Lung microvascular endothelial cell (primary cell): Measurements from ENCODE around the gene CYP11A1. TPM values are rescaled to one million over a fixed set of nuclear protein-coding genes. Genes with fewer than 3 reads are reported as not detected.

Experiments used
- DNase-seq, 2 donors: peaks; one replicate each; pipeline versions ENCODE4 v3.0.0 to v3.0.0-alpha.2; 2010; ENCODE audit warnings: low read depth in 2 of 2
- total RNA-seq: library from RNA; depleted of rRNA; stranded (reverse); fragments of >200 nt; gene quantifications from 2 replicates; pipeline ENCODE4 v1.2.1, GENCODE V29; 2014

Gene CYP11A1
- total RNA-seq, 1 donor from 2014 or later: not detected

DNA sequence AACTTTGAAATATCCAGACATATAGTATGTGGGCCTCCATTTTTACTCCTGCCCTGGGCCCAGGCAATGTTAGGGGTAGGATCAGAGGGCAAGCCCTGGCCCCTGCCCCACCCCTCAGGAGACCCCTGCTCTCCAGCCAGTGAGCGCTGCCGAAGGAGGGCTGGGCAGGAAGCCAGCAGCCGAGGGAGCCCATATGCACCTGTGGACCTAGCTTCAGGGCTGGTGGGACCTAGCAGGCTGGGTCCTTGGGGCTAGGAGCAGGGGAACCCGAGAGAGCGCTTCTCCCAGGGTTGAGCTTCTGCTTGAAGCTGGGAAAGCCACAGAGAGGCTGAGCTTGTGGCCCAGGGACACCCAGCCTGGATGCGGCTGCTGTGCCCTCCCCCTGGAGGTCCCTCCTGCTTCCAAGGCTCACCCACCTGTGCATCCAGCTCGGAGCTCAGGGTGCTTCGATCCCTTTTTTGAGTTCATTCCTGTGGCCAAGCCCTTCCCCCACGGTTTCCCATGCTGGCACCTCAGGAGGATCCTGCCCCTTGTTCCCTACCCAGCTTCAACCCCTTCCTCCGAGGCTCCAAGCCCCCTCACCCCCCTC is 21.0 kb upstream of the CYP11A1 start:
- DNase-seq: no peak

DNA sequence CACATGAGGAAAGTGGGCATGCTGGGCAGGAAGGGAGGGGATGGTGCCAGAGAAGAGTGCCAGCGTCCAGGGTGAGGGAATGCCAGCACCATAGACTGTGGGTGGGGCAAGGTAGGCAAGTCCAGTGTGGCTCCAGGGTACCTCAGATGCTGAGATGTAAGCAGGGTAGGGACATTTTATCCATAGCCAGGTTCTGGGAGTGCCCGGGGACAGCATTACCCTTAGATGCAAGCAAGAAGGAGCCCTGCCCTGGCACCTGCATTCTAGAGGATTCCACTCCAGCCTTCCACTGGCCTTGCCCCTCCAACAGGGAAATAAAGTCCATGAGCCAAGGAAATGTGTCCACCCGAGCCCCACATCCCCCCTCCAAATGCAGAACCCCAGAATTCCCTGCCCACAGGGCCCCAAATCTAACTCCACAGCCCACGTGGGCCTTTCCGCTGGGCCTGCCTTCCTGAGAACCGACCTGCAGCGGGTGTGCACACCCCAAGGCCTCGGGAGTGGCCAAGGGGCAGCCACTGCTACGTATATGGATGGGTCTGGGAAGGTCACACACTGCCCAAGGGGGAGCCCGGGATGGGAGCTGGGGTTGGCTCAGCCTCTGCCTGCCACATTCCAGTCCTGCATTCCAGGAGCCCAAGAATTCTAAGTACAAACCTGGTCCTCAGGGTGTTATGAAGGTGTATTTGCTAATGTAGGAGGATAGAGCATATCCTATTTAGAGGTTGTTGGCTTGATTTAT is 20.3 kb upstream of the CYP11A1 start:
- no peak for DNase-seq

DNA sequence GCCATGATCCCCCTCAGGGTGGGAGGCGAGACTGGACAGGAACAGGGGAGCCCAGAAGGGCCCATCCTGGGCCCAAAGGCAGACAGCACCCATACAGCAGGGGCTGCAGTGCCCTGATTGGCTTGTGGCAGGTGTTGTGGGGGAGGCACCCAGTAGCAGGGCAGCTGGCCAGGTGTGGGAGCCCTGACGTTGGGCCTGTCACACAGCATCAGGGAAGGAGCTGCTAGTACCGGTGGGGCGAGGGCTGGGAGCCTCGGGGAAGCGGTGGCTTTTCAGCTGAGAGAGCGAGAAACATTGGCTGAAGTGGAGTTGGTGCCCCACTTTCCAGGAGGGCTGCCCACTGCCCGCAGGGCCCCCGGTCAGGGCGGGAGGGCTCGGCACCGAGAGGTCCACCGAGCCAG is 19.7 kb upstream of the CYP11A1 start:
- DNase-seq: no peak

DNA sequence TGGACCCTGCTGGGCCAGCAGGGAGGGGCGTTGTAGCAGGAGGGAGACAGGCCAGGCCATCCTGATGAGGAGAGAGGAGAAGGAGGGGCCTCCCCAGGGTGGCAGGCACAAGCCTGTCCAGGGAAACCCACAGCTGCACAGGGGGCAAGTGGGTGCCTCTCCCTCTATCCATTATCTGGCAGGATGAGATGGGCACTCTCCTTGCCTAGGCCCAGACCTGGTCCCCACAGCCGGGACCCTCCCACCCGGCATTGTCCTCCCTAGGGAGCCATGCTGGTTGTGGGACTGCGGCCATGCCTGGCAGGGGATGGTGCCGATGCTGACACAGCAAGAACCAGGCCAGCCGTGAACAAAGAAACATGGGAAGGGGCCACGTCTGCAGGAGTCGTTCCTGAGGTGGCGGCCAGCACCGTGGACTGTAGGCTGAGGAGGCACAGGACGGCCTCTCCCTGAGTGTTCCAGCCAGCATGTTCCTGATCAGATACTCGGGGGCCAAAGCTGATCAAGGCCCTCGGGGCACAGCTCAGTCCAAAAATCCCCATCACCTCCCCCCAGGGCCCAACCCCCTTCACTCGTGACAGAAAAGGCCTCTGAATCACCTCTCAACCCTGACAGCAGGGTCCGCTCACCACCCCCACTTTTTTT is 19.2 kb upstream of the CYP11A1 start:
- DNase-seq: no peak

DNA sequence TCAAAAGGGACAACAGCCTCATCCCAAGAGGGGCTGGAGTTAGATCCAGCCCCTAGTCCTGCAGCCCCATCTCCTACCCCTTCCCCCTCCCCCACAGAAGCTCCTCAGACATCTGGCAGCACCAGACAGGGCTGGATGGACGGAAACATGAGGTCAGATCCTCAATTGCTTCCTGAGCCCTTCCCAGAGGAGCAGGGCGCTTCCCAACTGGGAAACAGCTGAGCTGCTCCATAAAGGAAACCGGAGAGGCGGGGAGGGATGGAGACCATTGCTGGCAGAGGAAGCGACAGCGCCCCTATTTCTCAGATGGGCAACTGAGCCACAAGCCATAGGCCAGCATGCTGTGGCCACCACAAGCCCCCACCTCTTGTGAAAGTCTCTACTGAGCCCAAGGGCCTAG is 18.3 kb upstream of the CYP11A1 start:
- peak; percentile 43 to 66 for DNase-seq

DNA sequence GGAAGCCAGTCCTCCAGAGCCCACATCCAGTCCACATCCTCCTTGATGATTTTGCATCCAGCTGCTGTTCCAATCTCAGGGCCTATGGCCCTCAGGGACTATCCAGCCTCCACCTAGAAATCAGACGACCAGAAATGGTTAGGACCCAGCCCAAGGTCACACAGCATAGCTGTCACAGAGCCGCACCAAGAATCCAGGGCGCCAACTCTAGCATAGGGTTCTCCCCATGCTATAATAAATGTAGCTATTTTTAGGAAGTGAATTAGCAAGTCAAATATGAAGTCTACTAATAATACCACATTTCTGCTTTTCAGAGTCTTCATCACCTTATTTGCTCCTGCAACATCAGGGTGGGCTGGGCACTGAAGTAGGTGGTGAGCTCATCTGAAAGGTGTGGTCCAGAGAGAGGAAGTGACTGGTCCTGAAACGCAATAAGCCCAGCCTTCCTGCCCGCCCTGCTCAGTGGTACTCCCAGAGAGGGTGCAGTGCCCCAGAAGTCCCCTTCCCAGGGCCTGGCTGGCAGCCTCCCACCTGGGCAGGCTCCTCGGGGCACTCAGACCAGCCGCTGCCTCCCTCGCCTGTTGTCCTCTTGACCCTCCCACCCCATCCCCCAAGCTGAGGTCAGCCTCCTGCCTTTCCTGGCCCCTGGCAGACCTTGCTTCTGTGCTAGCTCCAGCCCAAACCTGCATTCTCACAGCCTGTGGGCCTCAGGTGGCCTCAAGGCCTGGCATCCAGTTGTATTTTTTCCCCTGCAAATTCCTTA is 17.6 kb upstream of the CYP11A1 start:
- peak; percentile 55 to 64 for DNase-seq

DNA sequence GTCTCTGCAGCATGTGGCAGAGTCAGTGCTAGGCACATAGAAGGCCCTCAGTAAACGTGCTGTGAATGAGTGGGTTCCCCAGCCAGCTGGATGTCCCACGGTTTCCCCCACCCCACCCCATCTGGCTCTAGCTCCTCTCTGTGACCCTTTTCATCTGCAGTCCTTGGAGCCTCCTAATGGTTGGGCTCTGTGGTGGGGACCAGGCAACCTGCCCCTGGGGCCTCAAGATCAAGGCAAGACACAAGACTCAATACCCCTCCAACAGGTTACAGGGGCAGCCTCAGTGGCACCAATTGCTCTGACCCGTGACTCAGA is 17.1 kb upstream of the CYP11A1 start:
- DNase-seq: no peak

DNA sequence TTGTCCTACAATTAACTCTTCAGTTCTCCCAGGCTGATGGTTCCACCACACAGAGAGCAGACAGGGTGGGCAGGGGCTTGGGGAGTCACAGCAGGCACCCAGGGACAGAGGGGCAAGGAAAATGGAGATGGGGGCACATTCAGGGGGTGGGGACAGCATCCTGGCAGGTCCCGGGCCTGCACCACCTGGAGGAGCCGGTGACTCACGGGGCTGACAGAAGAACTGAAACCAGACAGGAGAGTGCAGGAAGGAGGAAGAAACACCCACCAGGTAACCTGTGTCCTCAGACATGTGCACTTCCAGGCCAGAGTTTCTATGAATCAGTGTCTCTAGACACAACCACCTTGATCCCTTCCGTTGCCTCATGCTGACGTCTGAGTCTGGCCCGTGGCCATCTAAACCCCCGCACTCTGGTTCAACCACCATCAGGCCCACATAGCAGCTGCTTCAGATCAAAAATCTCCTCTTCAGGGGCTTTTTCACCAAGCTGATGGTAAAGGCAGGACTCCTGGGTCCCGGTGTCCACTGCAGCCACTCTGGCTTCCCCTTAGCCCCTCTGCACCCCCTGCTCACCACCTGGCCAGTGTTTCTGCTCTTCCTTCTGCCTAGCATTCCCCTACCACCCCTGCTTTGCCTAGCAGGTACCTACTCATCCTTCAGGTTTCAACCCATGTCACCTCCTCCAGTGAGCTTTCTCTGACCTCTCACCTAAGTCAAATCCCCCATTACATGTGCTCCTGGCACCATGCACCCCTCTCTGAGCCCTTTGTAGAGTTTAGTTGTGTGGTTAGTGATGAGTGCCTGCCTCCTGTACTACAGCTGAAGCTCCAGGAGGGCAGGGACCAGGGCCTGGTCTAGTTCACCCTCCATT is 16.5 kb upstream of the CYP11A1 start:
- peak in 1 of 2 donors; percentile 40 for DNase-seq

DNA sequence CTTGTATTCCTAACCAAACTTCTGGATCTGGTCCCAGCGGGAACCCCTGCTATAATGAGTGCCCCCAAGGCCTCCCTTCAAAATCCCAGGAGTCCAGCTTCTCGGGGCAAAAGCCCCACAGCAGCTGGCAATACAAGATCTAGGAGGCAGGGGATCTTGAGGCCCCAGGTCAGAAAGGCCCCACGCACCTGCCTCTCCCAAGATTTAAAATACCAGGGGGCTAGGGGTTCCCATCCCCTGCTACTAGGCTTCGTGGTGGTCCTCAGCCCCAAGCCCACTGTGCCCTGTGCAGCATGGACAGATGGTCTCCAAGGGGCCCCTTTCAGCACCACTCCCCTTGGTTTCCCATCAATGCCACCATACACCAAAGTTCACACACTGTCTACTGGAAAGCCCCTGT is 15.8 kb upstream of the CYP11A1 start:
- no peak for DNase-seq

DNA sequence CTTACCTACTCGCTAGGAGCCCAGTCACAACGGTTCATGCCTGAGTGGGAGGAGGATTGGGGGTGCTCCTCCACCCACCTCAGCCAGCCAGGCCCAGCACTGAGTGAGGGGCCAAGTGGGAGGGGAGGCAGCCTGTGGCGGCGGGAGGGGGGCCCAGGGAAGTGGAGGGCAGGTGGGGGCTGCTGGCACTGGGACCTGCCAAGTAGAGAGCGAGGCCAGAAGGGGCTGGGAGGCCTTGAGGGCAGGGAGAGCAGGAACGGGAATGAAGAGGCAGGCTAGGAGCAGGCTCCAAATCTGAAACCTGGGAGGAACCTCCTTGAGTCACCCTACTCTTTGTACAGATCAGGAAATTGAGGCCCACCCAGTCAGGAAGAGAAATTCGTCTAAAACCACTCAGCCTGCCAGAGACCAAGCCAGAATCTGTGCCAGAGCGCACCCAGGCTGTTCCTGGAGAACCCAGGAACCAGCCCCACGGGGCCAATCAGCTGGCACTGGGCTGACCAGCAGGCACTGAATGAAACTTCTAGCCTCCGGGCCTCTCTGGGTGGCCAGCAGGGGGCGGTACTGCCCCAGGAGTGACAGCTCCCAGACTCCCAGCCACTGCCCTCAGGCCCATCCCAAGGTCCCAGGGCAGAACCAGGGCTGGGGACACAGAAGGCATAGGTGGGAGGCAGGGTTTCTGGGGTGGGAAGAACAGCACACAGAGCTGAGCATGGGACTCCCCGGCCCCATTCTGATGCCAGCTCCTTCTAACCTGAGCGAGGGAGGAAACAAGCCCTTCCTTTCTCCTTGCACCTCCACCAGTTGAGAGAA is 14.8 kb upstream of the CYP11A1 start:
- DNase-seq: peak; percentile 77 to 86

DNA sequence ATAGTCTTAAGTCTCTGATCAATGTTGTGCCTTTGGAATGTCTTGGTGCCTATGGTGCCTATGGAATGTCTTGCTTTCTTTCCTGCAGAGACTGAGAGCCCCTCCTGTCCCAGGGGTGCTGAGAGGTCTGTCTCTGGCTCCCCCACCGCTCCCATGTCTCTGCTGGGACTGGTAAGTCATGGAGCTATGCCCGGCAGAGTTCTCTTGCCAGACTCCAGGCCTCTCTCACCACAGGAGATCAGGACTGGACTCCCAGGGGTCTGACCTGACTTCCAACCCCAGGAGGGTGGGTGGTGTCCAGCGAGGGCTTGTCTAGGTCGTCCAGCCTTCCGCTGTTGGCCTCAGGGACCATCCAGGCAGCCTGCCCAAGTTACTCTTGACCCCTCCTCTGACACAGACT is 14.0 kb upstream of the CYP11A1 start:
- no peak for DNase-seq

DNA sequence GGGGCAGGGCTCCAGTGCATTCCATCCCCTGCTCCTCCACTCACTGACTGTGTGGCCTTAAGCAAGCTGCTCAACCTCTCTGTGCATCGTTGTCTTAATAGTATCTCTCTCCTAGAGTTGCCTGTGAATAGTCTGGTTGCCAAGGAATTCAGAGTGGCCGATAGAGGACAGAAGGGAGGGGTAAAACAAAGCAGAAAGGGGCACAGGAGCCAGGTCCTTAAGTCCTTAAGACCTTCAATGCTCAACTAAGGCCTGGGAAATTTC is 13.7 kb upstream of the CYP11A1 start:
- no peak for DNase-seq

DNA sequence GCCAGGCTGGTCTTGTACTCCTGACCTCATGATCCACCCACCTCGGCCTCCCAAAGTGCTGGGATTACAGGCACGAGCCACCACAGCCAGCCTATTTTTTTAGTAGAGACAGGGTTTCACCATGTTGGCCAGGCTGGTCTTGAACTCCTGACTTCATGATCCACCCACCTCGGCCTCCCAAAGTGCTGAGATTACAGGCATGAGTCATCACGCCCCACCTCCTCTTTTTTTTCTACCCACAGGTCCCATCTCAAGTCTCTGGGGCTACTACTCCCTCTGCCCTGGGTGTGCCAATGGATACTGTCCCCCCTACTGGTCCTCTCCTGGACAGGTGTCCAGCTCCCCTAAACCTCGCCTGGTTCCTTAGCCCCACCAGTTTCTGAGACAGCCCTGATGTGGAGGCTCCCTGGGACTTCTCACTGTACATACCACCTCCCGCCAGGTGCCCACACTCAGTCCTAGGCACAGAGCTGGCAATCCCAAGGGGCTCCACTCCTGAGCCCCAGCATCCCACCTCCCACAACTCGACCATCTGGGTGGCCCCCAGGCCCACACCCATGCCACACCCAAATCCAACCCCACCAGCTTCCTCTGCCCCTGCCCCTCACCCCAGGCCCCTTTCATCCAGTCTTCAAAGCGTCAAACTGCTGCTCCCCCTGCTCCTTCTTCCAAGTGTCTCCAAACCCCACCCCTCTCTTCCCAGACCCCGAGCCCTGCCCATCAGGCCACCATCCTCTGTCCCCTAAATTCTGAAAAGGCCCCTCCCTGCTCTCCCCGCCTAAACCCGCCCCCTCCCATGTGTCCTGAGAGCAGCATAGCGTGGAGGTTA is 13.1 kb upstream of the CYP11A1 start:
- no peak for DNase-seq

DNA sequence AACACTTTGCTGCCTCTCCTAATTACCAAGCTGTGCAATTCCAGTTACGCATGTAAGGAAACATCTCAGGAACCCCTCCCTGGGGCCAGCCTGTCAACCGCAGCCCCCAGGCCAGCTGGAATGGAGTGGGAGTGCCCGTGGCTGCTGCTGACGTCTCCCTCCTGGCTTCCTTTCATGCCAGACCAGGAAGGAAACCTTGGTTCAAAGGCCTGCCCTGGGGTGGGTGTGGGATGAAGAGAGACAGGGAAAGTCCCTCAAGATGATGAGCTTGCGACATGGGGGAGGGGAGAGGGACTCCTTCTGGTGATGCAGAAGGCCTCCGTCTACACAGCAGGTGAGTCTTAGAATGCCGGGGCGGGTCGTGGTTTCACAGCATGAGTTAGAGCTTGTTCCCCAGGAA is 11.4 kb upstream of the CYP11A1 start:
- DNase-seq: peak in 1 of 2 donors; percentile 62

DNA sequence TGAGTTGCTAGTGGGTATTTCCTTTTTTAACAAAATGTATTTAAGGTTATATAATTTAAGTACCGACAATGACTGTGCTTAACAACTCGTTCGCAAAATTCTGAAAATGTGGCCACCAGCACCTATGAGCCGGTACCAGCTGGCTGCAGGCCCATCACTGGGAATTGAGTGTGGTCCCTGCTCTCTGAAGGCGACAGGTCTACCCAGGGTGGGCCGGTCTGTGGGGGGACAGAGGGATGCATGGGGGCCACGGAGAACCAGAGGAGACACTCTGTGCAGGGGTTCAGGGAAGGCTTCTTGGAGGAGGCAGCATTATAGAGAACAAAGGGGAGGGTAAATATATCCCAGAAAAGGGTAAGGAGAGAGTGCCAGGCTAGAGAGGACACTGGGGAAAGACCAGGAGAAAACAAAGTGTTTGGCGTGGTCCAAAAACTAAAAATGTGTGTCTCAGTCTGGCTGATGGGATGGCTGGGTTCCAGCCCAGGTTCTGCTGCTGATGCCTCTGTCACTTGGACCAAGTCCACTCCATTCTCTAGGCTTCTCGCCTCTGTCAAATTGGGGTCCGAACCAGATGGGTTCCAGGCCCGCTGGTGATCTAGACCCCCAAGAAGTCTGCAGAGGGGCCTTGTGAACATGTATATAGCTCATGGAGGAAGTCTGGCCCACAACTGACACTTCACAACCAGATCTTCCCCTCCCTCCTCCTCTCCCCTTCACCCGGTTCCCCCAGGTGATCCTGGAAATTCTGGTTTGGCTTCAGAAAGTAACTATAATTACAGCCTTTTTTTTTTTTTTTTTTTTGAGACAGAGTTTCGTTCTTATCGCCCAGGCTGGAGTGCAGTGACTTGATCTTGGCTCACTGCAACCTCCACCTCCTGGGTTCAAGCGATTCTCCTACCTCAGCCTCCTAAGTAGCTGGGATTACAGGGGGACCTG is 10.7 kb upstream of the CYP11A1 start:
- DNase-seq: no peak

DNA sequence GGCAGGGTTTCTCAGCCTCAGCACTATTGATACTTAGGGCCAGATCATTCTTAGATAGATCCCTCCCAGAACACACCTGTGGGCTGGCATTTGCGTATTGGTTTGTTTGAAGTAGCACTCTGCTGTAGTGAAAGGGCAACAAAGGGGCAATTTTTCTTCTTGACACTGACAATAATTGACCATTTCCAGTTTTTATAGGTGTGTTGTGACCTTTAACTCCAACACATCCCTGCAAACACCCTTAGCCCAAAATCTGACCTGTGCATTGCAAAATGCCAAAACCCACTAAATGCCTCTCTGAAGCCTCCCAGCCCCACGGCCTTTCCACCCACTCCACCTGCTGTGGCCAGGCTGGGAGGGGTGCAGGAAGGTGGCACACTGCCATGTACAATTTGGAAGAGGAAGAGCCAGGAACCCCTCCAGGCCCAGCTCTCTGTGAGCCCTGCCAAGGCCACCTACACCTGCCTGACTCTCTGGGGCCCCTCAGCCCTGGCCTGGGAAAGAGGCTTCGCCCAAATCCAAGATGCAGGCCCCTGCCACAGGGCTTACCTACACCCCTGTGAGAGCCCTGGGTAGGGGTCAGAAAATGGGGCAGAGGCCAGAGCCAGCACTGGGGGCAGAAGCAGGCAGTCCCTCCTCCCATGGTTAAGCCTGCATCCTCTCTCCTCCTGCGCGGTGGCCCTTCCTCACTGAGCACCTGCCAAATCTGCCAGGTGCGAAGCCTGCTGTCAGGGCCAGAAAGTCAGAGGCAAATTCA is 9.6 kb upstream of the CYP11A1 start:
- no peak for DNase-seq

DNA sequence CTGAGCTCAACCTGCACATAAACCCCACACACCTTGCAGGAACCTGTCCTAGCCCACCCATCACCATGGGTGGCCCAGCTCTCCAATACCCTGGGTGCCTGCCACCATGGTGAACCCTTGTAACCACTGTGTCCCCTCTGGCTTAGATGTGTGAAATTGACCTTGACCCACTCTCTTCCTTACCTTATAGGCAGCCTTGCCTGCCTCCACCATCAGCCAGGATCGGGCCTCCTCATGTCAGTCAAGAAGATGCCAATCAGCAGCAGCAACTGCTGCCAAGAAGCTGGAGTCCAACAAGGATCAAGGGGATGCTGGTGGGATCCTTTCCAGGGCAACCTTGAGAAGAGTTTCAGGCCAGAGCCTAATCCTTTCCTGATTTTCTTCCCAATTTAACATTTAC is 8.8 kb upstream of the CYP11A1 start:
- no peak for DNase-seq

DNA sequence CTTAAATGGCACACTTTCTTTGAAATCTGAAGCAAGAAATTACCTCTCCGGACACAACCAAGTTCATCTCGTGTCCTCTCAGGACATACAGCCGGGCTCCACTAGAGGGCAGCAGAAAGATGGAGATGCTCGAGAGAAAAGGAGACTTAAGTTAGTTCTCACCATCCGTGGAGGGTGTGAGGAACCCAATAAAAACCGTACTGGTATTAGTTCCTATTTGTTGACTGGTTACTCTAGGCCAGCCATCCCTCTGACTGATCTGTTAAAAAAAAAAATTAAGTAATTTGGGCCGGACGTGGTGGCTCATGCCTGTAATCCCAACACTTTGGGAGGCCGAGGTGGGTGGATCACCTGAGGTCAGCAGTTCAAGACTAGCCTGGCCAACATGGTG is 7.9 kb upstream of the CYP11A1 start:
- DNase-seq: peak; percentile 69 to 83
